T-helper 1 cell treated with Interleukin-12 subunit alpha and Interleukin-12 subunit beta and Interleukin-4 antibody, amounts not matched to agents 30 ng/mL and 1 ng/mL, for 36 hours (primary cell): ENCODE measurements around the gene ARHGAP11A. TPM values are rescaled to one million over a fixed set of nuclear protein-coding genes. Genes with fewer than 3 reads are reported as not detected.

ENCODE experiments used
- intact Hi-C: fragments of 100-400 bp; cut with micrococcal nuclease; formaldehyde crosslinking; loops from one replicate; pipeline ENCODE4 v1.15.1; 2024
- total RNA-seq: library from RNA; stranded (reverse); gene quantifications from 2 replicates; pipeline ENCODE4 v1.2.3, GENCODE V29; 2022

Gene ARHGAP11A
- total RNA-seq, 1 donor from 2014 or later: 102 TPM

- intact Hi-C loops: no loop called here
Observed at GRCh38 chr15:32683906-32684584, 68.7 kb downstream of the ARHGAP11A start.

GRCh38 chr15:32685576-32685975 is 70.3 kb downstream of the ARHGAP11A start:
- intact Hi-C loops: no loop called here

GRCh38 chr15:32687556-32687955 is 72.3 kb downstream of the ARHGAP11A start:
- intact Hi-C loops: no loop called here

- intact Hi-C loops: no loop called here
Observed at GRCh38 chr15:32688151-32688639, 72.9 kb downstream of the ARHGAP11A start.

Other genes with a start within 250 kb of the ARHGAP11A start
- 0.61 and 0.88 TPM in 2 replicates for gene GOLGA8K, start 212.2 kb upstream of the ARHGAP11A start, total RNA-seq
- 7.6 and 9.4 TPM in 2 replicates for gene GOLGA8O, start 159.9 kb upstream of the ARHGAP11A start, total RNA-seq
- 30.5 and 31.3 TPM in 2 replicates for gene GOLGA8N, start 22.0 kb upstream of the ARHGAP11A start, total RNA-seq
- 2.2 and 2.8 TPM in 2 replicates for gene SCG5, start 26.2 kb downstream of the ARHGAP11A start, total RNA-seq
- gene GREM1, start 102.5 kb downstream of the ARHGAP11A start, total RNA-seq: not detected in 2 replicates